ENCODE results near the gene AHNAK2. TPM values are rescaled to one million over a fixed set of nuclear protein-coding genes. Genes with fewer than 3 reads are reported as not detected.

AHNAK2 gene
- total RNA-seq, 1 experiment from 2014 or later = 45.0 TPM

DNA sequence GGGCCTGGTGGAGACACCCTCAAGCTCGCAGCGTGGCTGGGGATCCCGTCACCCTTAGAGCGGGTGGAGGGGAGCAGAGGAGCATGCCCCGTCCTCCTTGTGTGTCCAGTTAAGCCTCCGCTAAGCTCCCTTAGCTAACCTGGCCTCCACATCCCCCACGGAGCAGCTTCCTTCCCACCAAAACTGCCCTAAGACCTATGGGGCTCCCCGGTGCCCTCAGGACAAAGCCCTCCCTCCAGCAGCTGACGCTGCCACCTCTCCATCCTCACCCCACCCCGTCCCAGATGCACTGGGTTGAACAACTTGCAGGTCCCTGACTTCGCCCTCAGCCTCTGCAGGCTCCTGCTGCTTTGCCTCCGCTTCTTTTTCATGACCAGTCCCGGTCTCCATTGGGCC, 4.0 kb downstream of the AHNAK2 start:
- Histone ChIP-seq H3K9me2 (ENCODE audit: insufficient read depth) (no peaks in the 10 kb centered on the region), H3K36me3 (ENCODE audit: control insufficient read depth in 1 of 2, insufficient read depth in 2 of 2, low read length in 2 of 2) (no peaks in the 10 kb centered on the region), H3K27ac (ENCODE audit: low read depth, low read length) (peak overlapping the region; percentile 98), H4K20me1 (ENCODE audit: insufficient read depth) (no peaks in the 10 kb centered on the region), H3K79me2 (ENCODE audit: insufficient read depth, low read length) (peaks cover 4% of the 10 kb centered on the region; the same call in 1 of the 2 replicates), H3K9me3 (ENCODE audit: control insufficient read depth in 1 of 2, insufficient read depth in 1 of 2, low read depth in 1 of 2, low read length in 2 of 2) (no peaks in the 10 kb centered on the region), H3K4me1 (ENCODE audit: control insufficient read depth in 1 of 2, insufficient read depth in 2 of 2, low read length in 2 of 2) (peaks cover 73 to 95% of the 10 kb centered on the region in 2 experiments), H3K27me3 (ENCODE audit: insufficient read depth, low read length) (no peaks in the 10 kb centered on the region), H3K4me2 (ENCODE audit: low read length) (peak overlapping the region; percentile 90), H3K4me3 (replicated peaks in 1 of 2; ENCODE audit: low read depth in 1 of 2, low read length in 2 of 2) (peak overlapping the region; percentile 15 to 41; a peak in 3 of 4 replicates), H3K9ac (ENCODE audit: low read length) (peak overlapping the region; percentile 80), H2AFZ (ENCODE audit: low read depth, low read length, poor library complexity, severe bottlenecking) (no peak overlapping the region)
- DNase-seq (ENCODE audit: low read depth, low spot score) = no peak
- no peak for ATAC-seq
- intact Hi-C loops (cut with micrococcal nuclease) = loop anchor here (5.0 to 10.0 kb wide), 2 partner anchors 113 to 191 kb away; partner anchors contain the start of gene JAG2
- RAD21 ChIA-PET (ENCODE audit: low non-redundant PET in 1 of 2, low total read pairs in 2 of 2, uncharacterized antibody in 2 of 2, unreplicated experiment in 2 of 2) = interaction anchor here (1.4 to 1.9 kb wide), 2 partner anchors 40 to 72 kb away, joined by 3 to 6 read pairs; no protein-coding TSS in a partner anchor
- POLR2A ChIA-PET = interaction anchor here (1.1 to 2.5 kb wide), 4 partner anchors 41 to 53 kb away, joined by 3 to 10 read pairs (median 4); partner anchors contain the start of gene CDCA4
- CTCF ChIA-PET = interaction anchor here (0.9 to 5.3 kb wide), 11 partner anchors 10 to 327 kb away, joined by 3 to 56 read pairs (median 4); partner anchors contain the start of genes BRF1, CDCA4 and CLBA1
- TF ChIP-seq TCF7L2 (IDR thresholded peaks at IDR 0.05; ENCODE audit: borderline replicate concordance, extremely low read depth, insufficient read depth, insufficient read length) (no peak), ZFX (IDR thresholded peaks at IDR 0.05) (no peak), EGR1 (IDR thresholded peaks at IDR 0.05; ENCODE audit: low read depth) (no peak), ZBTB33 (IDR thresholded peaks at IDR 0.05; ENCODE audit: extremely low read depth, insufficient replicate concordance, low read length) (no peak), POLR2AphosphoS5 (IDR thresholded peaks at IDR 0.05; ENCODE audit: low read depth, low read length) (no peak), YY1 (IDR thresholded peaks at IDR 0.05; ENCODE audit: extremely low read depth, insufficient replicate concordance, low read depth, low read length) (no peak)
- BruUV-seq (replicated peaks) = no TSS peak

All from HCT116 (cell line).